ENCODE results near the gene APELA. TPM values are rescaled to one million over a fixed set of nuclear protein-coding genes. Genes with fewer than 3 reads are reported as not detected.
"Not testable (repeated sequence)": the region's sequence is repeated elsewhere in the genome, so short reads cannot be mapped to it uniquely, and the experiment has no call there.

Gene APELA
- total RNA-seq, 1 donor from 2014 or later: not detected

DNA sequence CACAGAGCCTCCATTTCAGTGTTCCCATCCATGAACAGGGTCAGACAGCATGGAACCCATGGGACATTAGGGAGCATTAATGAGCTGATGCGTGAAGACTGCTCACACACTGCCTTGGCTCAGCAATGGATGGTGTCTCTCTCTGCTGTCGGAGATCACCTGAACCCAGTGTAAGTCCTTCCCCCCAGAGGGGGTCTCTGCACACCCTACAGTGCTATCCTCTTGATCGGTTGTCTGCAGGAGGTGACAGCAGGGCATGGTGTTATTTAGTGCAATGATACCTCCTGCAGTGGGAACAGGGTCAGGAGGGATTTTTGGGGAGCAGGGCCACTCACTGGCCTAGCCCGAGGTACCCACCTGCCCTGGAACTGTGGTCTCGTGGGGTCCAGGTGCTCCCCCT is 25.6 kb downstream of the APELA start:
- Histone ChIP-seq H3K9me3 (no peaks in the 10 kb centered on the region), H3K27me3 (ENCODE audit: low read depth) (no peaks in the 10 kb centered on the region), H3K4me3 (no peak overlapping the region), H3K4me1 (no peaks in the 10 kb centered on the region), H3K36me3 (no peaks in the 10 kb centered on the region), H3K27ac (no peak overlapping the region)
- DNase-seq: no peak
- intact Hi-C loops (cut with DNase I): no loop called here
- ATAC-seq: peak in 1 of 2 donors; percentile 47
- TF ChIP-seq CTCF (IDR thresholded peaks at IDR 0.05): no peak

GRCh38 chr4:164904336-164904735 is 27.4 kb downstream of the APELA start:
- H3K27me3 ChIP-seq (ENCODE audit: low read depth): no peaks in the 10 kb centered on the region
- no peak for TF ChIP-seq CTCF (IDR thresholded peaks at IDR 0.05)
- H3K4me1 ChIP-seq: no peaks in the 10 kb centered on the region
- H3K4me3 ChIP-seq: no peak overlapping the region
- ATAC-seq (no peak), DNase-seq (no peak)
- no peaks in the 10 kb centered on the region for H3K36me3 ChIP-seq
- no peak overlapping the region for H3K27ac ChIP-seq
- H3K9me3 ChIP-seq: no peaks in the 10 kb centered on the region
- intact Hi-C loops (cut with DNase I): no loop called here

DNA sequence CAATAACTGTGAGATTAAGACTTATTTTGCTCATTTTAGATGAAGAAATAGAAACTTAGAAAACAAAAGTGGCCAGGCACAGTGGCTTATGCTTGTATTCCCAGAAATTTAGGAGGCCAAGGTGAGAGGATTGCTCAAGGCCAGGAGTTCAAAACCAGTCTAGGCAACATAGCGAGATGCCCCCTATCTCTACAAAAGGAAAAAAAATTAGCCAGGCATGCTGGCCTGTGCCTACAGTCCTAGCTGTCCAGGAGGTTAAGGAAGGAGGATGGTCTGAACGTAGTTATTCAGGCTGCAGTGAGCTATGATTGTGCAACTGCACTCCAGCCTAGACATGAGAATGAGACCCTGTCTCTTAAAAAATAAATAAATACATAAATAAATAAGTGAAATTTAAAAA is 28.0 kb downstream of the APELA start:
- Histone ChIP-seq H3K9me3 (no peaks in the 10 kb centered on the region), H3K36me3 (no peaks in the 10 kb centered on the region), H3K4me1 (no peaks in the 10 kb centered on the region), H3K27me3 (ENCODE audit: low read depth) (no peaks in the 10 kb centered on the region), H3K27ac (no peak overlapping the region), H3K4me3 (no peak overlapping the region)
- intact Hi-C loops (cut with DNase I): no loop called here
- no peak for TF ChIP-seq CTCF (IDR thresholded peaks at IDR 0.05)
- ATAC-seq (no peak), DNase-seq (no peak)

GRCh38 chr4:164906368-164906767 is 29.4 kb downstream of the APELA start:
- TF ChIP-seq CTCF (IDR thresholded peaks at IDR 0.05): no peak
- Histone ChIP-seq H3K4me3 (no peak overlapping the region), H3K4me1 (no peaks in the 10 kb centered on the region), H3K27ac (no peak overlapping the region), H3K9me3 (no peaks in the 10 kb centered on the region), H3K27me3 (ENCODE audit: low read depth) (no peaks in the 10 kb centered on the region), H3K36me3 (no peaks in the 10 kb centered on the region)
- no peak for DNase-seq
- intact Hi-C loops (cut with DNase I): no loop called here
- ATAC-seq: no peak

DNA sequence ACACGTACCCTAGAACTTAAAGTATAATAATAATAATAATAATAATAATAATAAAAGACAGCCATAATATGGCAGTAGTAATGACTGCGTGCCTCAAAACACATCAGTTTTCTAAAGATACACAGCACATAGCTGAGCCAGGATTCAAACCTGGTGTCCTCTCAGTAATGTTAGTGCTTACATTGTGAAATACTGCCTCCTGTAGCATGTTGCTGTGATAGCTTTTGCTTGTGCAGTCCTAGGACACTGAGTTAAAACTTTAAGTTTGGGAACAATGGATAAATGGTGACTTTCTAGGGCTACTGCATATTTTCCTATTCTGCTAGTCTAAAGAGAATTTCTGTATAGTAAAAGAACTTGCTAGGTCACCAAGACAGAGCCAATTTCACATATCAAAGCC is 36.5 kb downstream of the APELA start:
- ATAC-seq; H3K4me1 ChIP-seq; H3K9me3 ChIP-seq; DNase-seq; H3K36me3 ChIP-seq; H3K4me3 ChIP-seq; H3K27me3 ChIP-seq (ENCODE audit: low read depth); intact Hi-C loops (cut with DNase I); H3K27ac ChIP-seq: not testable (repeated sequence)

- intact Hi-C loops (cut with DNase I): no loop called here
- Histone ChIP-seq H3K27me3 (ENCODE audit: low read depth) (no peaks in the 10 kb centered on the region), H3K9me3 (no peaks in the 10 kb centered on the region), H3K4me1 (no peaks in the 10 kb centered on the region), H3K4me3 (no peak overlapping the region), H3K27ac (no peak overlapping the region), H3K36me3 (no peaks in the 10 kb centered on the region)
- TF ChIP-seq CTCF (IDR thresholded peaks at IDR 0.05): no peak
- ATAC-seq (no peak), DNase-seq (no peak)
Measured at GRCh38 chr4:164918956-164919355, 42.0 kb downstream of the APELA start.

Measured in lower lobe of right lung (tissue), 2 donors.